Body of pancreas (tissue), 4 donors: ENCODE results near the gene TMEM170B.

Experiments used
- CTCF ChIP-seq, 7 experiments: fragments of 450-650 bp in 4 of 7; fragments of 200-600 bp in 3 of 7; sonication (generic) in 3 of 7; IDR thresholded peaks; one replicate each; pipeline ENCODE4 v1.5.1; 2016 to 2019; ENCODE audit warnings: antibody characterized with exemption in 7 of 7
- POLR2A ChIP-seq, 3 donors: fragments of 450-650 bp; IDR thresholded peaks; one replicate each; pipeline ENCODE4 v1.6.1; 2016; ENCODE audit warnings: antibody characterized with exemption in 3 of 3, mild to moderate bottlenecking in 2 of 3

GRCh38 chr6:11584244-11584643 lies 46.7 kb downstream of the TMEM170B start:
- TF ChIP-seq CTCF (IDR thresholded peaks at IDR 0.05): no peak
- no peak for TF ChIP-seq POLR2A (IDR thresholded peaks at IDR 0.05)
